ENCODE results near the gene PSMD5.
"Not testable (repeated sequence)": the region's sequence is repeated elsewhere in the genome, so short reads cannot be mapped to it uniquely, and the experiment has no call there.

The PSMD5 gene

GRCh38 chr9:120807607-120808379 lies 34.9 kb downstream of the PSMD5 start:
- no peak for DNase-seq (ENCODE audit: low spot score)

GRCh38 chr9:120804784-120805363 lies 37.8 kb downstream of the PSMD5 start:
- not testable (repeated sequence) for DNase-seq (ENCODE audit: low spot score)

- no peak for DNase-seq (ENCODE audit: low spot score)
These were observed 41.3 kb downstream of the PSMD5 start for GRCh38 chr9:120801441-120801840.

- DNase-seq (ENCODE audit: low spot score): peak; percentile 93
These were observed 49.6 kb downstream of the PSMD5 start, which contains the start of gene FBXW2 for GRCh38 chr9:120792898-120793765. Gene FBXW2 (minus strand): TSS chr9:120793416. CDS start chr9:120788258, 5,158 bp downstream.

- no peak for DNase-seq (ENCODE audit: low spot score)
These were observed 51.6 kb downstream of the PSMD5 start for GRCh38 chr9:120791161-120791560.

- no peak for DNase-seq (ENCODE audit: low spot score)
These were observed 54.8 kb downstream of the PSMD5 start for GRCh38 chr9:120787933-120788332.

GRCh38 chr9:120783602-120784047 lies 59.1 kb downstream of the PSMD5 start:
- no peak for DNase-seq (ENCODE audit: low spot score)

GRCh38 chr9:120781236-120781635 lies 61.5 kb downstream of the PSMD5 start:
- no peak for DNase-seq (ENCODE audit: low spot score)

- no peak for DNase-seq (ENCODE audit: low spot score)
These were observed 62.4 kb downstream of the PSMD5 start for GRCh38 chr9:120780367-120780766.

GRCh38 chr9:120779227-120779626 lies 63.5 kb downstream of the PSMD5 start:
- no peak for DNase-seq (ENCODE audit: low spot score)

- DNase-seq (ENCODE audit: low spot score): no peak
These were observed 64.0 kb downstream of the PSMD5 start for GRCh38 chr9:120778758-120779157.

GRCh38 chr9:120777229-120777628 lies 65.5 kb downstream of the PSMD5 start:
- no peak for DNase-seq (ENCODE audit: low spot score)

GRCh38 chr9:120776788-120777187 lies 65.9 kb downstream of the PSMD5 start:
- no peak for DNase-seq (ENCODE audit: low spot score)

GRCh38 chr9:120775859-120776258 lies 66.9 kb downstream of the PSMD5 start:
- no peak for DNase-seq (ENCODE audit: low spot score)

GRCh38 chr9:120774719-120775118 lies 68.0 kb downstream of the PSMD5 start:
- no peak for DNase-seq (ENCODE audit: low spot score)

- DNase-seq (ENCODE audit: low spot score): no peak
These were observed 69.5 kb downstream of the PSMD5 start for GRCh38 chr9:120773256-120773655.

GRCh38 chr9:120770931-120771330 lies 71.8 kb downstream of the PSMD5 start:
- no peak for DNase-seq (ENCODE audit: low spot score)

GRCh38 chr9:120768886-120769285 lies 73.8 kb downstream of the PSMD5 start:
- DNase-seq (ENCODE audit: low spot score): peak; percentile 35

GRCh38 chr9:120768247-120768646 lies 74.5 kb downstream of the PSMD5 start:
- no peak for DNase-seq (ENCODE audit: low spot score)

- DNase-seq (ENCODE audit: low spot score): no peak
These were observed 75.3 kb downstream of the PSMD5 start for GRCh38 chr9:120767451-120767850.
